Panc1 (cell line): ENCODE data around the gene CTNNA1.

ENCODE experiments used
- CTCF ChIP-seq: fragments of 450-650 bp; IDR thresholded peaks from 2 replicates; pipeline ENCODE4 v1.5.1; 2017; ENCODE audit warnings: mild to moderate bottlenecking
- POLR2AphosphoS5 ChIP-seq: IDR thresholded peaks from 2 replicates; pipeline ENCODE4 v1.6.1; 2012; ENCODE audit warnings: mild to moderate bottlenecking, low read depth, low read length, moderate library complexity
- SIN3A ChIP-seq: IDR thresholded peaks from 2 replicates; pipeline ENCODE4 v1.6.1; 2012; ENCODE audit warnings: low read depth, mild to moderate bottlenecking, low read length, moderate library complexity, borderline replicate concordance; ENCODE audit not compliant: insufficient read depth
- TCF7L2 ChIP-seq: IDR thresholded peaks from 2 replicates; pipeline ENCODE4 v1.6.1; 2011; ENCODE audit warnings: mild to moderate bottlenecking, low read depth, low read length, inconsistent platforms

- TF ChIP-seq SIN3A = no peak
- TF ChIP-seq TCF7L2 = no peak
- no peak for TF ChIP-seq CTCF
- TF ChIP-seq POLR2AphosphoS5 = no peak
These were observed 193.8 kb downstream of the CTNNA1 start for GRCh38 chr5:138946831-138947560.
